ENCODE data around the gene COMT.

The COMT gene

GRCh38 chr22:19981961-19982920 is 40.7 kb downstream of the COMT start:
- FAIRE-seq, result no peak
- no peak for DNase-seq (ENCODE audit: low spot score)

GRCh38 chr22:19982991-19983578 is 41.5 kb downstream of the COMT start:
- no peak for FAIRE-seq
- DNase-seq (ENCODE audit: low spot score), result no peak

- no peak for FAIRE-seq
- DNase-seq (ENCODE audit: low spot score), result no peak
Observed at GRCh38 chr22:19983741-19984140, 42.2 kb downstream of the COMT start.

- DNase-seq (ENCODE audit: low spot score) (peak; percentile 65), FAIRE-seq (no peak)
Observed at GRCh38 chr22:19984201-19984753, 42.7 kb downstream of the COMT start.

GRCh38 chr22:19984851-19985811 is 43.6 kb downstream of the COMT start:
- FAIRE-seq (no peak), DNase-seq (ENCODE audit: low spot score) (no peak)

- no peak for DNase-seq (ENCODE audit: low spot score)
- no peak for FAIRE-seq
Observed at GRCh38 chr22:19986011-19986409, 44.4 kb downstream of the COMT start.

GRCh38 chr22:19986410-19987341 is 45.1 kb downstream of the COMT start:
- FAIRE-seq, result no peak
- no peak for DNase-seq (ENCODE audit: low spot score)

GRCh38 chr22:19987394-19988306 is 46.1 kb downstream of the COMT start:
- FAIRE-seq, result no peak
- DNase-seq (ENCODE audit: low spot score), result no peak

- FAIRE-seq, result no peak
Observed at GRCh38 chr22:19988331-19988808, 46.8 kb downstream of the COMT start.

GRCh38 chr22:19988965-19989724 is 47.6 kb downstream of the COMT start:
- FAIRE-seq (no peak), DNase-seq (ENCODE audit: low spot score) (no peak)

More at GRCh38 chr22:19988331-19988808, 46.8 kb downstream of the COMT start:
- no peak for DNase-seq (ENCODE audit: low spot score)

GRCh38 chr22:19989725-19990067 is 48.1 kb downstream of the COMT start:
- DNase-seq (ENCODE audit: low spot score) (no peak), FAIRE-seq (no peak)

- DNase-seq (ENCODE audit: low spot score), result no peak
- no peak for FAIRE-seq
Observed at GRCh38 chr22:19990188-19990587, 48.6 kb downstream of the COMT start.

- no peak for DNase-seq (ENCODE audit: low spot score)
Observed at GRCh38 chr22:19990609-19991394, 49.2 kb downstream of the COMT start.

GRCh38 chr22:19991395-19991644 is 49.7 kb downstream of the COMT start:
- FAIRE-seq, result no peak
- DNase-seq (ENCODE audit: low spot score), result no peak

More at GRCh38 chr22:19990609-19991394, 49.2 kb downstream of the COMT start:
- FAIRE-seq, result no peak

GRCh38 chr22:19991645-19992451 is 50.3 kb downstream of the COMT start:
- FAIRE-seq (no peak), DNase-seq (ENCODE audit: low spot score) (no peak)

- DNase-seq (ENCODE audit: low spot score) (no peak), FAIRE-seq (no peak)
Observed at GRCh38 chr22:19992481-19992911, 50.9 kb downstream of the COMT start.

- FAIRE-seq (no peak), DNase-seq (ENCODE audit: low spot score) (no peak)
Observed at GRCh38 chr22:19992921-19993355, 51.4 kb downstream of the COMT start.
